ENCODE measurements around the gene MYO5B.
A peak's percentile ranks its signal among the peaks of the same experiment; 100 is the strongest.

MYO5B gene

GRCh38 chr18:50158866-50159653 is 35.9 kb downstream of the MYO5B start:
- peak; percentile 45 to 92 for DNase-seq (ENCODE audit: low read depth in 1 of 2, low spot score in 1 of 2)
- TF ChIP-seq JUND (IDR thresholded peaks at IDR 0.05; ENCODE audit: low read depth) = no peak
- in situ Hi-C loops (cut with HindIII; ENCODE audit: low pct_unique_long_range_greater_than_20kb, low sequenced_read_pairs) = no loop called here

- in situ Hi-C loops (cut with HindIII; ENCODE audit: low pct_unique_long_range_greater_than_20kb, low sequenced_read_pairs) = no loop called here
- DNase-seq (ENCODE audit: low read depth in 1 of 2, low spot score in 1 of 2) = no peak
- no peak for TF ChIP-seq JUND (IDR thresholded peaks at IDR 0.05; ENCODE audit: low read depth)
Measured at GRCh38 chr18:50155406-50155805, 39.5 kb downstream of the MYO5B start.

- DNase-seq (ENCODE audit: low read depth in 1 of 2, low spot score in 1 of 2) = no peak
- no peak for TF ChIP-seq JUND (IDR thresholded peaks at IDR 0.05; ENCODE audit: low read depth)
- in situ Hi-C loops (cut with HindIII; ENCODE audit: low pct_unique_long_range_greater_than_20kb, low sequenced_read_pairs) = no loop called here
Measured at GRCh38 chr18:50154420-50154819, 40.5 kb downstream of the MYO5B start.

GRCh38 chr18:50152900-50153299 is 42.0 kb downstream of the MYO5B start:
- TF ChIP-seq JUND (IDR thresholded peaks at IDR 0.05; ENCODE audit: low read depth) = no peak
- no peak for DNase-seq (ENCODE audit: low read depth in 1 of 2, low spot score in 1 of 2)
- in situ Hi-C loops (cut with HindIII; ENCODE audit: low pct_unique_long_range_greater_than_20kb, low sequenced_read_pairs) = no loop called here

- TF ChIP-seq JUND (IDR thresholded peaks at IDR 0.05; ENCODE audit: low read depth) = no peak
- peak in 1 of 2 experiments; percentile 38 for DNase-seq (ENCODE audit: low read depth in 1 of 2, low spot score in 1 of 2)
- in situ Hi-C loops (cut with HindIII; ENCODE audit: low pct_unique_long_range_greater_than_20kb, low sequenced_read_pairs) = no loop called here
Measured at GRCh38 chr18:50151926-50152325, 43.0 kb downstream of the MYO5B start.

GRCh38 chr18:50144540-50144939 is 50.4 kb downstream of the MYO5B start:
- no peak for TF ChIP-seq JUND (IDR thresholded peaks at IDR 0.05; ENCODE audit: low read depth)
- no peak for DNase-seq (ENCODE audit: low read depth in 1 of 2, low spot score in 1 of 2)
- in situ Hi-C loops (cut with HindIII; ENCODE audit: low pct_unique_long_range_greater_than_20kb, low sequenced_read_pairs) = no loop called here

- in situ Hi-C loops (cut with HindIII; ENCODE audit: low pct_unique_long_range_greater_than_20kb, low sequenced_read_pairs) = no loop called here
- no peak for TF ChIP-seq JUND (IDR thresholded peaks at IDR 0.05; ENCODE audit: low read depth)
- no peak for DNase-seq (ENCODE audit: low read depth in 1 of 2, low spot score in 1 of 2)
Measured at GRCh38 chr18:50143886-50144285, 51.1 kb downstream of the MYO5B start.

- DNase-seq (ENCODE audit: low read depth in 1 of 2, low spot score in 1 of 2) = no peak
- in situ Hi-C loops (cut with HindIII; ENCODE audit: low pct_unique_long_range_greater_than_20kb, low sequenced_read_pairs) = no loop called here
- TF ChIP-seq JUND (IDR thresholded peaks at IDR 0.05; ENCODE audit: low read depth) = no peak
Measured at GRCh38 chr18:50143294-50143693, 51.7 kb downstream of the MYO5B start.

- in situ Hi-C loops (cut with HindIII; ENCODE audit: low pct_unique_long_range_greater_than_20kb, low sequenced_read_pairs) = no loop called here
- TF ChIP-seq JUND (IDR thresholded peaks at IDR 0.05; ENCODE audit: low read depth) = no peak
- DNase-seq (ENCODE audit: low read depth in 1 of 2, low spot score in 1 of 2) = no peak
Measured at GRCh38 chr18:50142441-50143120, 52.4 kb downstream of the MYO5B start.

GRCh38 chr18:50138181-50139064 is 56.5 kb downstream of the MYO5B start:
- DNase-seq (ENCODE audit: low read depth in 1 of 2, low spot score in 1 of 2) = no peak
- TF ChIP-seq JUND (IDR thresholded peaks at IDR 0.05; ENCODE audit: low read depth) = no peak
- in situ Hi-C loops (cut with HindIII; ENCODE audit: low pct_unique_long_range_greater_than_20kb, low sequenced_read_pairs) = no loop called here

- DNase-seq (ENCODE audit: low read depth in 1 of 2, low spot score in 1 of 2) = no peak
- in situ Hi-C loops (cut with HindIII; ENCODE audit: low pct_unique_long_range_greater_than_20kb, low sequenced_read_pairs) = no loop called here
- TF ChIP-seq JUND (IDR thresholded peaks at IDR 0.05; ENCODE audit: low read depth) = no peak
Measured at GRCh38 chr18:50135903-50136302, 59.0 kb downstream of the MYO5B start.

- in situ Hi-C loops (cut with HindIII; ENCODE audit: low pct_unique_long_range_greater_than_20kb, low sequenced_read_pairs) = no loop called here
- no peak for TF ChIP-seq JUND (IDR thresholded peaks at IDR 0.05; ENCODE audit: low read depth)
- DNase-seq (ENCODE audit: low read depth in 1 of 2, low spot score in 1 of 2) = no peak
Measured at GRCh38 chr18:50133526-50133925, 61.4 kb downstream of the MYO5B start.
